Measurements from ENCODE around the gene AHCY. TPM values are rescaled to one million over a fixed set of nuclear protein-coding genes. Genes with fewer than 3 reads are reported as not detected.
"Not testable (repeated sequence)": the region's sequence is repeated elsewhere in the genome, so short reads cannot be mapped to it uniquely, and the experiment has no call there.

AHCY gene
- total RNA-seq, 4 donors from 2014 or later = 43.7 to 88.9 (median 80.4) TPM

GRCh38 chr20:34328928-34329677 lies 25.9 kb upstream of the AHCY start:
- no peaks in the 10 kb centered on the region for H3K27me3 ChIP-seq
- TF ChIP-seq EP300 (IDR thresholded peaks at IDR 0.05) (no peak), CTCF (IDR thresholded peaks at IDR 0.05) (no peak), POLR2A (IDR thresholded peaks at IDR 0.05) (no peak), POLR2AphosphoS5 (IDR thresholded peaks at IDR 0.05) (no peak)
- H3K36me3 ChIP-seq = no peaks in the 10 kb centered on the region
- no peak overlapping the region for H3K27ac ChIP-seq
- 82% methylated on average over 9 of the region's 9 CpGs for WGBS
- no peak overlapping the region for H3K4me3 ChIP-seq
- no peaks in the 10 kb centered on the region for H3K4me1 ChIP-seq
- no peaks in the 10 kb centered on the region for H3K9me3 ChIP-seq
- no peak for DNase-seq (ENCODE audit: low spot score in 2 of 2)

GRCh38 chr20:34328207-34328606 lies 25.1 kb upstream of the AHCY start:
- not testable (repeated sequence) for H3K27me3 ChIP-seq; H3K27ac ChIP-seq; DNase-seq (ENCODE audit: low spot score in 2 of 2); H3K36me3 ChIP-seq; H3K4me1 ChIP-seq; H3K4me3 ChIP-seq; H3K9me3 ChIP-seq
- WGBS = 97% methylated on average over 4 of the region's 4 CpGs

- Histone ChIP-seq H3K4me1 (no peaks in the 10 kb centered on the region), H3K27me3 (no peaks in the 10 kb centered on the region), H3K4me3 (no peak overlapping the region), H3K9me3 (no peaks in the 10 kb centered on the region), H3K36me3 (no peaks in the 10 kb centered on the region), H3K27ac (no peak overlapping the region)
- TF ChIP-seq EP300 (IDR thresholded peaks at IDR 0.05) = no peak
- TF ChIP-seq POLR2A (IDR thresholded peaks at IDR 0.05) = no peak
- no peak for TF ChIP-seq POLR2AphosphoS5 (IDR thresholded peaks at IDR 0.05)
- no peak for TF ChIP-seq CTCF (IDR thresholded peaks at IDR 0.05)
- 52% methylated on average over 2 of the region's 2 CpGs for WGBS
- no peak for DNase-seq (ENCODE audit: low spot score in 2 of 2)
Measured at GRCh38 chr20:34324541-34324940, 21.4 kb upstream of the AHCY start.

- Histone ChIP-seq H3K27ac (no peak overlapping the region), H3K4me3 (no peak overlapping the region), H3K9me3 (no peaks in the 10 kb centered on the region), H3K27me3 (no peaks in the 10 kb centered on the region), H3K36me3 (no peaks in the 10 kb centered on the region), H3K4me1 (no peaks in the 10 kb centered on the region)
- WGBS = 66% methylated on average over 9 of the region's 9 CpGs
- TF ChIP-seq POLR2A (IDR thresholded peaks at IDR 0.05) (no peak), CTCF (IDR thresholded peaks at IDR 0.05) (no peak), POLR2AphosphoS5 (IDR thresholded peaks at IDR 0.05) (no peak), EP300 (IDR thresholded peaks at IDR 0.05) (no peak)
- no peak for DNase-seq (ENCODE audit: low spot score in 2 of 2)
Measured at GRCh38 chr20:34322267-34323105, 19.3 kb upstream of the AHCY start.

GRCh38 chr20:34320861-34321260 lies 17.7 kb upstream of the AHCY start:
- TF ChIP-seq POLR2AphosphoS5 (IDR thresholded peaks at IDR 0.05) = no peak
- no peak for TF ChIP-seq POLR2A (IDR thresholded peaks at IDR 0.05)
- no peak for TF ChIP-seq CTCF (IDR thresholded peaks at IDR 0.05)
- no peak for TF ChIP-seq EP300 (IDR thresholded peaks at IDR 0.05)
- H3K36me3 ChIP-seq = no peaks in the 10 kb centered on the region
- no peak for DNase-seq (ENCODE audit: low spot score in 2 of 2)
- H3K27me3 ChIP-seq = no peaks in the 10 kb centered on the region
- H3K4me1 ChIP-seq = no peaks in the 10 kb centered on the region
- H3K9me3 ChIP-seq = no peaks in the 10 kb centered on the region
- H3K4me3 ChIP-seq = no peak overlapping the region
- no peak overlapping the region for H3K27ac ChIP-seq
- WGBS = 73% methylated on average over 3 of the region's 3 CpGs
